Vagina (tissue), 2 donors: ENCODE measurements around the gene GGT7. TPM values are rescaled to one million over a fixed set of nuclear protein-coding genes. Genes with fewer than 3 reads are reported as not detected.

Experiments
- DNase-seq, 2 donors: peaks; one replicate each; pipeline ENCODE4 v3.0.0-alpha.2; 2017; ENCODE audit errors: extremely low spot score in 2 of 2
- H3K27ac ChIP-seq: fragments of 200-600 bp; sonication (generic); one replicate; pipeline ENCODE4 v1.5.1; 2019
- H3K27me3 ChIP-seq: fragments of 200-600 bp; sonication (generic); one replicate; pipeline ENCODE4 v1.5.1; 2019
- H3K36me3 ChIP-seq, 2 donors: fragments of 200-600 bp; sonication (generic); one replicate each; pipeline ENCODE4 v1.5.1; 2017 to 2019
- H3K4me1 ChIP-seq: fragments of 200-600 bp; sonication (generic); one replicate; pipeline ENCODE4 v1.5.1; 2019
- H3K4me3 ChIP-seq, 2 donors: fragments of 200-600 bp; sonication (generic); 1 replicate in 1 of 2; 2 replicates in 1 of 2; pipeline ENCODE4 v1.5.1; 2016 to 2019
- H3K9me3 ChIP-seq: fragments of 200-600 bp; sonication (generic); one replicate; pipeline ENCODE4 v1.5.1; 2019
- POLR2A ChIP-seq, 2 donors: fragments of 450-650 bp; IDR thresholded peaks; one replicate each; pipeline ENCODE4 v1.6.1; 2017; ENCODE audit warnings: antibody characterized with exemption in 2 of 2, mild to moderate bottlenecking in 2 of 2, moderate library complexity in 2 of 2
- POLR2AphosphoS5 ChIP-seq, 2 donors: sonication (generic); formaldehyde crosslinking; IDR thresholded peaks; one replicate each; pipeline ENCODE4 v1.9.0; 2017; ENCODE audit warnings: antibody characterized with exemption in 2 of 2, mild to moderate bottlenecking in 2 of 2, low read depth in 1 of 2; ENCODE audit not compliant: insufficient read depth in 1 of 2
- intact Hi-C: fragments of 100-400 bp; cut with DNase I; formaldehyde crosslinking; loops from one replicate; pipeline ENCODE4 v1.15.1; 2023
- total RNA-seq: library from RNA; depleted of rRNA; stranded (reverse); fragments of >200 nt; gene quantifications from one replicate; pipeline ENCODE4 v1.2.3, GENCODE V29; 2016
- TF ChIP-seq, protein P1 (sequence below), 3 experiments: fragments of 450-650 bp in 2 of 3; fragments of 200-600 bp in 1 of 3; sonication (generic) in 1 of 3; IDR thresholded peaks; one replicate each; pipeline ENCODE4 v1.5.1; 2017 to 2019; ENCODE audit warnings: antibody characterized with exemption in 3 of 3, mild to moderate bottlenecking in 2 of 3, moderate library complexity in 2 of 3

The GGT7 gene
- total RNA-seq, 1 donor from 2014 or later: 18.9 TPM

DNA sequence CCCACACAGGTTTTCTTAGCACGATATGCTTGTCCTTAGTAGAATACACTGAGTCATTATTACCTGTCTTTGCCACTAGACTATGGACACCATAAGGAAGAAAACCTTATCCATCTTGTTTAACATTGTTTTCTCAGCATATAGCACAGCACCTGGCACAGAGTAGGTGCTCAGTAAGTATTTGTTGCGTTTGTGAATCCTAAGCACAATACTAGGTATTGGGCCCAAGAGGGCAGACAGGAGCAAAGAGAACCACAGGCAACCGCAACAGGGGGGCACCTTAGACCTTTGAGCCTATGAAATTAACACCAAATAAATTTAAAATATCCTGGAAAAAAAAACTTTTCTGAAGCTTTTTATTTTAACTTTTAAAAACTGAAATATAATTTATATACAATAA is 43.5 kb downstream of the GGT7 start:
- no peak for DNase-seq
- no peaks in the 10 kb centered on the region for H3K36me3 ChIP-seq
- intact Hi-C loops: no loop called here
- no peak overlapping the region for H3K4me3 ChIP-seq
- H3K27me3 ChIP-seq: no peaks in the 10 kb centered on the region
- TF ChIP-seq POLR2AphosphoS5 (IDR thresholded peaks at IDR 0.05; ENCODE audit: insufficient read depth in 1 of 2, low read depth in 1 of 2) (no peak), POLR2A (IDR thresholded peaks at IDR 0.05) (no peak)
- TF ChIP-seq, protein P1, sequence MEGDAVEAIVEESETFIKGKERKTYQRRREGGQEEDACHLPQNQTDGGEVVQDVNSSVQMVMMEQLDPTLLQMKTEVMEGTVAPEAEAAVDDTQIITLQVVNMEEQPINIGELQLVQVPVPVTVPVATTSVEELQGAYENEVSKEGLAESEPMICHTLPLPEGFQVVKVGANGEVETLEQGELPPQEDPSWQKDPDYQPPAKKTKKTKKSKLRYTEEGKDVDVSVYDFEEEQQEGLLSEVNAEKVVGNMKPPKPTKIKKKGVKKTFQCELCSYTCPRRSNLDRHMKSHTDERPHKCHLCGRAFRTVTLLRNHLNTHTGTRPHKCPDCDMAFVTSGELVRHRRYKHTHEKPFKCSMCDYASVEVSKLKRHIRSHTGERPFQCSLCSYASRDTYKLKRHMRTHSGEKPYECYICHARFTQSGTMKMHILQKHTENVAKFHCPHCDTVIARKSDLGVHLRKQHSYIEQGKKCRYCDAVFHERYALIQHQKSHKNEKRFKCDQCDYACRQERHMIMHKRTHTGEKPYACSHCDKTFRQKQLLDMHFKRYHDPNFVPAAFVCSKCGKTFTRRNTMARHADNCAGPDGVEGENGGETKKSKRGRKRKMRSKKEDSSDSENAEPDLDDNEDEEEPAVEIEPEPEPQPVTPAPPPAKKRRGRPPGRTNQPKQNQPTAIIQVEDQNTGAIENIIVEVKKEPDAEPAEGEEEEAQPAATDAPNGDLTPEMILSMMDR (IDR thresholded peaks at IDR 0.05): no peak
- H3K9me3 ChIP-seq: no peaks in the 10 kb centered on the region
- peaks cover 4% of the 10 kb centered on the region for H3K4me1 ChIP-seq
- H3K27ac ChIP-seq: no peak overlapping the region

- H3K36me3 ChIP-seq: no peaks in the 10 kb centered on the region
- no peaks in the 10 kb centered on the region for H3K27me3 ChIP-seq
- peak in 1 of 2 donors; percentile 91 for DNase-seq
- H3K4me3 ChIP-seq: peak within 1 kb of the TSS; percentile 77 to 96
- intact Hi-C loops: no loop called here
- H3K9me3 ChIP-seq: no peaks in the 10 kb centered on the region
- H3K4me1 ChIP-seq: peaks cover 39% of the 10 kb centered on the region
- peak within 1 kb of the TSS; percentile 92 for H3K27ac ChIP-seq
- peak in 1 of 2 donors; percentile 33 for TF ChIP-seq POLR2AphosphoS5 (IDR thresholded peaks at IDR 0.05; ENCODE audit: insufficient read depth in 1 of 2, low read depth in 1 of 2)
- TF ChIP-seq POLR2A (IDR thresholded peaks at IDR 0.05): no peak
These were observed 46.9 kb downstream of the GGT7 start, which contains the start of gene NCOA6 for GRCh38 chr20:34825530-34826362. Gene NCOA6, minus strand, starts transcription at chr20:34825651. Its CDS starts 43,296 bp downstream, at chr20:34782355.

- Histone ChIP-seq H3K27me3 (no peaks in the 10 kb centered on the region), H3K4me1 (peaks cover 46% of the 10 kb centered on the region), H3K36me3 (no peaks in the 10 kb centered on the region), H3K4me3 (peak overlapping the region; percentile 77 to 96), H3K27ac (peak overlapping the region; percentile 92), H3K9me3 (no peaks in the 10 kb centered on the region)
- TF ChIP-seq, protein P1 (IDR thresholded peaks at IDR 0.05): no peak
- peak in 1 of 2 donors; percentile 23 for TF ChIP-seq POLR2A (IDR thresholded peaks at IDR 0.05)
- intact Hi-C loops: no loop called here
- DNase-seq: no peak
These were observed 47.7 kb downstream of the GGT7 start for GRCh38 chr20:34824806-34825529.

- DNase-seq: no peak
- intact Hi-C loops: no loop called here
- H3K4me3 ChIP-seq: peak overlapping the region; percentile 77 to 96
- peak overlapping the region; percentile 92 for H3K27ac ChIP-seq
- no peaks in the 10 kb centered on the region for H3K36me3 ChIP-seq
- TF ChIP-seq, protein P1 (IDR thresholded peaks at IDR 0.05): no peak
- TF ChIP-seq POLR2A (IDR thresholded peaks at IDR 0.05) (peak in 1 of 2 donors; percentile 32), POLR2AphosphoS5 (IDR thresholded peaks at IDR 0.05; ENCODE audit: insufficient read depth in 1 of 2, low read depth in 1 of 2) (peak in 1 of 2 donors; percentile 38)
- no peaks in the 10 kb centered on the region for H3K27me3 ChIP-seq
- H3K9me3 ChIP-seq: no peaks in the 10 kb centered on the region
- peaks cover 50% of the 10 kb centered on the region for H3K4me1 ChIP-seq
These were observed 48.2 kb downstream of the GGT7 start for GRCh38 chr20:34824452-34824805.

DNA sequence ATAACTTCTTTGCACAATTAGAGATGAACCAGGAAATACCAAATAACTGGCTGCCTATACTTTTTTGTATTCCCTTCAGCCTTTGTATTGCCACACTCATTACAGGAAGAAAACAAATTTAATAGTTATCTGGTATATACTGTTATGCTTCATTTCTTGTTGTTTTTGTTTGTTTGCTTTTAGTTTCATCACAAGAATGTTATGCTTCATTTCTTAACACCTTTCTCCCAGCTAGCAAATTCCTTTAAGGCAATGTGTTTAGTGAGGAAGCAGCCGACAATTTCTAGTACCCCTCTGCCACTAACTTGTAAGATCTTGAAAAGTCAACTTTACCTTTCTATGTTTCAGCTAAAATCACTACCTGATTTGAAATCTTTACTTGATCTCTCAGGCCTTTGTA is 48.6 kb downstream of the GGT7 start:
- Histone ChIP-seq H3K9me3 (no peaks in the 10 kb centered on the region), H3K36me3 (no peaks in the 10 kb centered on the region), H3K4me3 (peak overlapping the region; percentile 77 to 96), H3K27me3 (no peaks in the 10 kb centered on the region), H3K27ac (peak overlapping the region; percentile 92), H3K4me1 (peaks cover 54% of the 10 kb centered on the region)
- TF ChIP-seq, protein P1 (IDR thresholded peaks at IDR 0.05): no peak
- no peak for TF ChIP-seq POLR2AphosphoS5 (IDR thresholded peaks at IDR 0.05; ENCODE audit: insufficient read depth in 1 of 2, low read depth in 1 of 2)
- intact Hi-C loops: no loop called here
- DNase-seq: no peak
